ENCODE data around the gene PBX1.

DNA sequence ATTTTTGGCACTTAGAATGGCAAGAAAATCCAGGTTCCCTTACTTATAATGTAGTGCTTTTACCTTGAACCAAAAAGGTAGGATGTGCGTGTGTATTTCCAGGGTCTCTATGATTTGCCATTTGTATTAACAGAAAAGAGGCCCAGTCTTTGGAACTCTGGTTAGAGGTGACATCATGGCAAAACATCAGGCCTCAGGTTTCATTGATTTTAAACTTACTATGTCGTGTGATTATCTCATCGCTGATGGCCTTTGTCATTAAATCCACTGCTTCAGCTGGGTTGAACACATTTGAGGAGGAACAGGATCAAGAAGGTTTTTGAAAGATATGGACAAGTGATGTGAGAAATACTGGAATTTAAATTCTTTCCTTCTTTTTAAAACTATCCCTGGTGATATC is 95.2 kb downstream of the PBX1 start:
- TF ChIP-seq, protein P1, sequence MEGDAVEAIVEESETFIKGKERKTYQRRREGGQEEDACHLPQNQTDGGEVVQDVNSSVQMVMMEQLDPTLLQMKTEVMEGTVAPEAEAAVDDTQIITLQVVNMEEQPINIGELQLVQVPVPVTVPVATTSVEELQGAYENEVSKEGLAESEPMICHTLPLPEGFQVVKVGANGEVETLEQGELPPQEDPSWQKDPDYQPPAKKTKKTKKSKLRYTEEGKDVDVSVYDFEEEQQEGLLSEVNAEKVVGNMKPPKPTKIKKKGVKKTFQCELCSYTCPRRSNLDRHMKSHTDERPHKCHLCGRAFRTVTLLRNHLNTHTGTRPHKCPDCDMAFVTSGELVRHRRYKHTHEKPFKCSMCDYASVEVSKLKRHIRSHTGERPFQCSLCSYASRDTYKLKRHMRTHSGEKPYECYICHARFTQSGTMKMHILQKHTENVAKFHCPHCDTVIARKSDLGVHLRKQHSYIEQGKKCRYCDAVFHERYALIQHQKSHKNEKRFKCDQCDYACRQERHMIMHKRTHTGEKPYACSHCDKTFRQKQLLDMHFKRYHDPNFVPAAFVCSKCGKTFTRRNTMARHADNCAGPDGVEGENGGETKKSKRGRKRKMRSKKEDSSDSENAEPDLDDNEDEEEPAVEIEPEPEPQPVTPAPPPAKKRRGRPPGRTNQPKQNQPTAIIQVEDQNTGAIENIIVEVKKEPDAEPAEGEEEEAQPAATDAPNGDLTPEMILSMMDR (IDR thresholded peaks at IDR 0.05): no peak
- no peak for TF ChIP-seq NR1H2 (CRISPR knock-in tag; IDR thresholded peaks at IDR 0.05)
- no peak for TF ChIP-seq ZNF138 (CRISPR knock-in tag; conservative IDR thresholded peaks at IDR 0.05)
- TF ChIP-seq TEAD4 (CRISPR knock-in tag; IDR thresholded peaks at IDR 0.05): no peak
- TF ChIP-seq, protein P2, sequence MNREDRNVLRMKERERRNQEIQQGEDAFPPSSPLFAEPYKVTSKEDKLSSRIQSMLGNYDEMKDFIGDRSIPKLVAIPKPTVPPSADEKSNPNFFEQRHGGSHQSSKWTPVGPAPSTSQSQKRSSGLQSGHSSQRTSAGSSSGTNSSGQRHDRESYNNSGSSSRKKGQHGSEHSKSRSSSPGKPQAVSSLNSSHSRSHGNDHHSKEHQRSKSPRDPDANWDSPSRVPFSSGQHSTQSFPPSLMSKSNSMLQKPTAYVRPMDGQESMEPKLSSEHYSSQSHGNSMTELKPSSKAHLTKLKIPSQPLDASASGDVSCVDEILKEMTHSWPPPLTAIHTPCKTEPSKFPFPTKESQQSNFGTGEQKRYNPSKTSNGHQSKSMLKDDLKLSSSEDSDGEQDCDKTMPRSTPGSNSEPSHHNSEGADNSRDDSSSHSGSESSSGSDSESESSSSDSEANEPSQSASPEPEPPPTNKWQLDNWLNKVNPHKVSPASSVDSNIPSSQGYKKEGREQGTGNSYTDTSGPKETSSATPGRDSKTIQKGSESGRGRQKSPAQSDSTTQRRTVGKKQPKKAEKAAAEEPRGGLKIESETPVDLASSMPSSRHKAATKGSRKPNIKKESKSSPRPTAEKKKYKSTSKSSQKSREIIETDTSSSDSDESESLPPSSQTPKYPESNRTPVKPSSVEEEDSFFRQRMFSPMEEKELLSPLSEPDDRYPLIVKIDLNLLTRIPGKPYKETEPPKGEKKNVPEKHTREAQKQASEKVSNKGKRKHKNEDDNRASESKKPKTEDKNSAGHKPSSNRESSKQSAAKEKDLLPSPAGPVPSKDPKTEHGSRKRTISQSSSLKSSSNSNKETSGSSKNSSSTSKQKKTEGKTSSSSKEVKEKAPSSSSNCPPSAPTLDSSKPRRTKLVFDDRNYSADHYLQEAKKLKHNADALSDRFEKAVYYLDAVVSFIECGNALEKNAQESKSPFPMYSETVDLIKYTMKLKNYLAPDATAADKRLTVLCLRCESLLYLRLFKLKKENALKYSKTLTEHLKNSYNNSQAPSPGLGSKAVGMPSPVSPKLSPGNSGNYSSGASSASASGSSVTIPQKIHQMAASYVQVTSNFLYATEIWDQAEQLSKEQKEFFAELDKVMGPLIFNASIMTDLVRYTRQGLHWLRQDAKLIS (CRISPR knock-in tag; IDR thresholded peaks at IDR 0.05; ENCODE audit: borderline replicate concordance): no peak
- TF ChIP-seq ATF1 (CRISPR knock-in tag; IDR thresholded peaks at IDR 0.05): no peak
- no peak for TF ChIP-seq FOXP1 (CRISPR knock-in tag; IDR thresholded peaks at IDR 0.05; ENCODE audit: borderline replicate concordance)
- TF ChIP-seq SOX15 (CRISPR knock-in tag; IDR thresholded peaks at IDR 0.05): no peak
- TF ChIP-seq KAT7 (CRISPR knock-in tag; IDR thresholded peaks at IDR 0.05; ENCODE audit: borderline replicate concordance): no peak
